GM18517 (cell line): Measurements from ENCODE around the gene ZNF322.
"Not testable (repeated sequence)": the region's sequence is repeated elsewhere in the genome, so short reads cannot be mapped to it uniquely, and the experiment has no call there.

Experiments used
- ATAC-seq: cut with Tn5 transposase; IDR thresholded peaks from one replicate; pipeline ENCODE4 v1.9.1; 2021; ENCODE audit warnings: mild to moderate bottlenecking, moderate library complexity; ENCODE audit not compliant: unreplicated experiment

Gene ZNF322

GRCh38 chr6:26659042-26659999, at the start of gene ZNF322:
Gene ZNF322 (minus strand): TSS chr6:26659746. CDS start chr6:26638553, 21,193 bp downstream.
- ATAC-seq, result peak; percentile 97

- ATAC-seq, result not testable (repeated sequence)
Observed at GRCh38 chr6:26705780-26706179, 46.2 kb upstream of the ZNF322 start.

GRCh38 chr6:26705352-26705751, 45.8 kb upstream of the ZNF322 start:
- not testable (repeated sequence) for ATAC-seq

GRCh38 chr6:26701023-26701747, 41.6 kb upstream of the ZNF322 start:
- not testable (repeated sequence) for ATAC-seq

- not testable (repeated sequence) for ATAC-seq
Observed at GRCh38 chr6:26697496-26697895, 38.0 kb upstream of the ZNF322 start.

- ATAC-seq, result not testable (repeated sequence)
Observed at GRCh38 chr6:26689324-26689947, 29.9 kb upstream of the ZNF322 start.

GRCh38 chr6:26682435-26683042, 23.0 kb upstream of the ZNF322 start:
- ATAC-seq, result not testable (repeated sequence)

- not testable (repeated sequence) for ATAC-seq
Observed at GRCh38 chr6:26673287-26673686, 13.7 kb upstream of the ZNF322 start.

GRCh38 chr6:26670558-26670957, 11.0 kb upstream of the ZNF322 start:
- not testable (repeated sequence) for ATAC-seq

GRCh38 chr6:26670003-26670402, 10.5 kb upstream of the ZNF322 start:
- ATAC-seq, result not testable (repeated sequence)

- peak; percentile 21 for ATAC-seq
Observed at GRCh38 chr6:26660000-26660361, 435 bp upstream of the ZNF322 start.

- ATAC-seq, result no peak
Observed at GRCh38 chr6:26657256-26657655, 2.3 kb downstream of the ZNF322 start.

- ATAC-seq, result no peak
Observed at GRCh38 chr6:26653007-26653406, 6.5 kb downstream of the ZNF322 start.

- no peak for ATAC-seq
Observed at GRCh38 chr6:26651133-26651781, 8.3 kb downstream of the ZNF322 start.

- no peak for ATAC-seq
Observed at GRCh38 chr6:26646074-26646473, 13.5 kb downstream of the ZNF322 start.

- ATAC-seq, result no peak
Observed at GRCh38 chr6:26640806-26641205, 18.7 kb downstream of the ZNF322 start.

- ATAC-seq, result no peak
Observed at GRCh38 chr6:26629359-26629758, 30.2 kb downstream of the ZNF322 start.

GRCh38 chr6:26627843-26628242, 31.7 kb downstream of the ZNF322 start:
- ATAC-seq, result no peak

GRCh38 chr6:26624557-26624956, 35.0 kb downstream of the ZNF322 start:
- no peak for ATAC-seq

- no peak for ATAC-seq
Observed at GRCh38 chr6:26623339-26623859, 36.1 kb downstream of the ZNF322 start.
